ENCODE results near the gene CUL1. TPM values are rescaled to one million over a fixed set of nuclear protein-coding genes. Genes with fewer than 3 reads are reported as not detected.
A peak's percentile ranks its signal among the peaks of the same experiment; 100 is the strongest.
"Not testable (repeated sequence)": the region's sequence is repeated elsewhere in the genome, so short reads cannot be mapped to it uniquely, and the experiment has no call there.

CUL1 gene
- total and polyA plus RNA-seq, 4 donors = 22.9 to 56.5 (median 32.8) TPM

- DNase-seq = peak in 2 of 3 donors; percentile 62 to 72
- TF ChIP-seq CTCF (IDR thresholded peaks at IDR 0.05; ENCODE audit: control extremely low read depth, extremely low read depth) = no peak
- Histone ChIP-seq H3K4me3 (no peak overlapping the region), H3K27me3 (ENCODE audit: control insufficient read depth in 3 of 3, insufficient read depth in 3 of 3, low read length in 2 of 3) (no peaks in the 10 kb centered on the region), H3K36me3 (ENCODE audit: control insufficient read depth in 4 of 4, insufficient read depth in 4 of 4, low read length in 4 of 4) (no peaks in the 10 kb centered on the region), H3K4me1 (ENCODE audit: control insufficient read depth in 5 of 5, insufficient read depth in 5 of 5, low read length in 5 of 5) (peaks cover 3 to 27% (median 15%) of the 10 kb centered on the region in 5 donors), H3K27ac (ENCODE audit: low read depth in 1 of 2, low read length in 1 of 2) (no peak overlapping the region), H3K9me3 (ENCODE audit: control insufficient read depth in 4 of 4, insufficient read depth in 3 of 4, low read length in 3 of 4) (no peaks in the 10 kb centered on the region), H3K9ac (ENCODE audit: insufficient read depth in 1 of 2, low read length in 2 of 2) (no peak overlapping the region)
- no peak for ATAC-seq (ENCODE audit: insufficient read depth, low FRiP score)
- 84 to 88% methylated on average over 6 of the region's 6 CpGs for WGBS, 2 donors
These were observed 10.3 kb downstream of the CUL1 start for GRCh38 chr7:148709014-148709413.

- H3K4me1 ChIP-seq (ENCODE audit: control insufficient read depth in 5 of 5, insufficient read depth in 5 of 5, low read length in 5 of 5) = peaks cover 6 to 34% (median 16%) of the 10 kb centered on the region in 5 donors
These were observed 11.7 kb downstream of the CUL1 start for GRCh38 chr7:148710426-148710825.

GRCh38 chr7:148711191-148712102, 12.7 kb downstream of the CUL1 start:
- WGBS, 2 donors = 59 to 72% methylated on average over 16 of the region's 16 CpGs
- no peaks in the 10 kb centered on the region for H3K9me3 ChIP-seq (ENCODE audit: control insufficient read depth in 4 of 4, insufficient read depth in 3 of 4, low read length in 3 of 4)
- no peak overlapping the region for H3K4me3 ChIP-seq
- ATAC-seq (ENCODE audit: insufficient read depth, low FRiP score) (no peak), DNase-seq (no peak)
- TF ChIP-seq CTCF (IDR thresholded peaks at IDR 0.05; ENCODE audit: control extremely low read depth, extremely low read depth) = no peak
- H3K27me3 ChIP-seq (ENCODE audit: control insufficient read depth in 3 of 3, insufficient read depth in 3 of 3, low read length in 2 of 3) = no peaks in the 10 kb centered on the region
- peaks cover 6 to 26% (median 15%) of the 10 kb centered on the region in 5 donors for H3K4me1 ChIP-seq (ENCODE audit: control insufficient read depth in 5 of 5, insufficient read depth in 5 of 5, low read length in 5 of 5)
- H3K9ac ChIP-seq (ENCODE audit: insufficient read depth in 1 of 2, low read length in 2 of 2) = no peak overlapping the region
- no peak overlapping the region for H3K27ac ChIP-seq (ENCODE audit: low read depth in 1 of 2, low read length in 1 of 2)
- H3K36me3 ChIP-seq (ENCODE audit: control insufficient read depth in 4 of 4, insufficient read depth in 4 of 4, low read length in 4 of 4) = no peaks in the 10 kb centered on the region

More at GRCh38 chr7:148710426-148710825, 11.7 kb downstream of the CUL1 start:
- H3K36me3 ChIP-seq (ENCODE audit: control insufficient read depth in 4 of 4, insufficient read depth in 4 of 4, low read length in 4 of 4); H3K27me3 ChIP-seq (ENCODE audit: control insufficient read depth in 3 of 3, insufficient read depth in 3 of 3, low read length in 2 of 3); H3K9ac ChIP-seq (ENCODE audit: insufficient read depth in 1 of 2, low read length in 2 of 2); DNase-seq; H3K27ac ChIP-seq (ENCODE audit: low read depth in 1 of 2, low read length in 1 of 2); H3K9me3 ChIP-seq (ENCODE audit: control insufficient read depth in 4 of 4, insufficient read depth in 3 of 4, low read length in 3 of 4); ATAC-seq (ENCODE audit: insufficient read depth, low FRiP score); H3K4me3 ChIP-seq: not testable (repeated sequence)
- 97 to 98% methylated on average over 17 of the region's 17 CpGs for WGBS, 2 donors

GRCh38 chr7:148712678-148713329, 14.1 kb downstream of the CUL1 start:
- no peak overlapping the region for H3K9ac ChIP-seq (ENCODE audit: insufficient read depth in 1 of 2, low read length in 2 of 2)
- no peaks in the 10 kb centered on the region for H3K27me3 ChIP-seq (ENCODE audit: control insufficient read depth in 3 of 3, insufficient read depth in 3 of 3, low read length in 2 of 3)
- DNase-seq = no peak
- no peaks in the 10 kb centered on the region for H3K36me3 ChIP-seq (ENCODE audit: control insufficient read depth in 4 of 4, insufficient read depth in 4 of 4, low read length in 4 of 4)
- H3K27ac ChIP-seq (ENCODE audit: low read depth in 1 of 2, low read length in 1 of 2) = no peak overlapping the region
- peaks cover 6 to 31% (median 15%) of the 10 kb centered on the region in 5 donors for H3K4me1 ChIP-seq (ENCODE audit: control insufficient read depth in 5 of 5, insufficient read depth in 5 of 5, low read length in 5 of 5)
- H3K4me3 ChIP-seq = no peak overlapping the region
- no peaks in the 10 kb centered on the region for H3K9me3 ChIP-seq (ENCODE audit: control insufficient read depth in 4 of 4, insufficient read depth in 3 of 4, low read length in 3 of 4)
- ATAC-seq (ENCODE audit: insufficient read depth, low FRiP score) = peak; percentile 78
- WGBS, 2 donors = 59 to 61% methylated on average over 4 of the region's 4 CpGs
- TF ChIP-seq CTCF (IDR thresholded peaks at IDR 0.05; ENCODE audit: control extremely low read depth, extremely low read depth) = no peak
